ENCODE measurements around the gene DAG1.
A peak's percentile ranks its signal among the peaks of the same experiment; 100 is the strongest.

Gene DAG1

GRCh38 chr3:49518016-49518415 lies 47.9 kb downstream of the DAG1 start:
- no peak for DNase-seq (ENCODE audit: low read depth, low spot score)

DNA sequence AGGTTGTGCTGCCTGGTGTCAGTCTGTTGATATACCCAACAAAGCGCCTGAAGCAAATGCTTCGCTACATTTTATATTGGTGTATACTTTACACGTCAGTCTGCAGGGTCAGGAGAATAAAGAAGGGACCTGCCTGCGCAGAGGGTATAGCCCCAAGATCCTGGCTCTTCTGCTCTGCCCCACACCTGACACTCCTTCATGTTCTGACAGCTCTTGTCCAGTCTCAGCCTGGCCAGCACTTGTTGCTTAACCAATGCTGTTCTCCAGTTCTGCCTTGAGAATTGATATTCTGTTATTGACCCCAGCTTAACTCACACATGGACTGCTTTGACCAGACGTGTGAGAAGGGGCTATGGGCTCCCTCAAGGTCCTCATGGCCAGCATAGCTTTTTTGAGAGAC lies 48.4 kb downstream of the DAG1 start:
- DNase-seq (ENCODE audit: low read depth, low spot score) = no peak

DNA sequence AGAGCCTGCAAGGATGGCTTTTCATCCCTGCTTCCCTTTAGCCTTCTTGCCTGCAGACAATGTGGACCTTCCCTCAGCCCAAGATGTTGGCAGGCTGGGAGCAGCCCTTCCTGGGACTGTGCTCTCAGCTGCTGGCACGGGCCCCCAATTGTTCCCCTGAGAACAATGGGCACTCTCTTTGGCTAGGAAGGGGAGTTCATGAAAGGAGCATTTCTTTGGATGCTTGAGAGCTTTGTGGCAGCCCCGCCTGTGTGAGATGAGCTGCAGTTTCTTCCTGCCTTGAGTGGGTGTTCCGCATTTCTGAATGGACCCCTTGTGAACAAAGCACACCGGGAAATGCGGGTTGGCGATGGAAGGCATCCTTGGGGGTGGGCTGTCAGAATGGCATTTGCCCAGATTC lies 49.2 kb downstream of the DAG1 start:
- no peak for DNase-seq (ENCODE audit: low read depth, low spot score)

GRCh38 chr3:49519916-49520385 lies 49.9 kb downstream of the DAG1 start:
- DNase-seq (ENCODE audit: low read depth, low spot score) = no peak

GRCh38 chr3:49523756-49524747 lies 54.0 kb downstream of the DAG1 start:
- DNase-seq (ENCODE audit: low read depth, low spot score) = no peak

DNA sequence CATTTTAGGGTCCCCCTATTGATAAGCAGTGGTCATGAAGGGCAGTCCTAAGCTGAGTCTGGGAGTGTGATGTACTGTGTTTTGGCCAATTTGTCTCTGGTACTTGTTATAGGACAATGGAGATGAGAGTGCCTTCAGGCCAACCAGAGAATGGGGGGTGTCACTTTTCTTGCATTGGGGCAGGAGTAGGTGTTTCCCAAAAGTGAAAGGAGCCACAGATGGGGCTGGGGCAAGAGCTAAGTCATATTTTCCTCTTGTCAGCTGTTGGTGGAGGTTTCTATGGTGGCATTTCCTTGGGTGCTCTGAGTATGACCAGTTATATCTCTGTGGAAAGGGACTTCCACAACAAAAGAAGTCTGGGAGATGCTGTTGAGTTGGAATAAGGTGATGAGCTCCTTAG lies 59.5 kb downstream of the DAG1 start:
- DNase-seq (ENCODE audit: low read depth, low spot score) = no peak

GRCh38 chr3:49530231-49530630 lies 60.2 kb downstream of the DAG1 start:
- no peak for DNase-seq (ENCODE audit: low read depth, low spot score)

- no peak for DNase-seq (ENCODE audit: low read depth, low spot score)
Measured at GRCh38 chr3:49530701-49531100, 60.6 kb downstream of the DAG1 start.

- DNase-seq (ENCODE audit: low read depth, low spot score) = no peak
Measured at GRCh38 chr3:49531218-49531617, 61.2 kb downstream of the DAG1 start.

DNA sequence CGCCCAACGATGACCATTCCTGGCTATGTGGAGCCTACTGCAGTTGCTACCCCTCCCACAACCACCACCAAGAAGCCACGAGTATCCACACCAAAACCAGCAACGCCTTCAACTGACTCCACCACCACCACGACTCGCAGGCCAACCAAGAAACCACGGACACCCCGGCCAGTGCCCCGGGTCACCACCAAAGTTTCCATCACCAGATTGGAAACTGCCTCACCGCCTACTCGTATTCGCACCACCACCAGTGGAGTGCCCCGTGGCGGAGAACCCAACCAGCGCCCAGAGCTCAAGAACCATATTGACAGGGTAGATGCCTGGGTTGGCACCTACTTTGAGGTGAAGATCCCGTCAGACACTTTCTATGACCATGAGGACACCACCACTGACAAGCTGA lies 61.6 kb downstream of the DAG1 start:
- no peak for DNase-seq (ENCODE audit: low read depth, low spot score)

- DNase-seq (ENCODE audit: low read depth, low spot score) = no peak
Measured at GRCh38 chr3:49533031-49533430, 63.0 kb downstream of the DAG1 start.

- no peak for DNase-seq (ENCODE audit: low read depth, low spot score)
Measured at GRCh38 chr3:49533786-49534519, 63.9 kb downstream of the DAG1 start.

- peak; percentile 37 for DNase-seq (ENCODE audit: low read depth, low spot score)
Measured at GRCh38 chr3:49534581-49535441, 64.7 kb downstream of the DAG1 start.

DNA sequence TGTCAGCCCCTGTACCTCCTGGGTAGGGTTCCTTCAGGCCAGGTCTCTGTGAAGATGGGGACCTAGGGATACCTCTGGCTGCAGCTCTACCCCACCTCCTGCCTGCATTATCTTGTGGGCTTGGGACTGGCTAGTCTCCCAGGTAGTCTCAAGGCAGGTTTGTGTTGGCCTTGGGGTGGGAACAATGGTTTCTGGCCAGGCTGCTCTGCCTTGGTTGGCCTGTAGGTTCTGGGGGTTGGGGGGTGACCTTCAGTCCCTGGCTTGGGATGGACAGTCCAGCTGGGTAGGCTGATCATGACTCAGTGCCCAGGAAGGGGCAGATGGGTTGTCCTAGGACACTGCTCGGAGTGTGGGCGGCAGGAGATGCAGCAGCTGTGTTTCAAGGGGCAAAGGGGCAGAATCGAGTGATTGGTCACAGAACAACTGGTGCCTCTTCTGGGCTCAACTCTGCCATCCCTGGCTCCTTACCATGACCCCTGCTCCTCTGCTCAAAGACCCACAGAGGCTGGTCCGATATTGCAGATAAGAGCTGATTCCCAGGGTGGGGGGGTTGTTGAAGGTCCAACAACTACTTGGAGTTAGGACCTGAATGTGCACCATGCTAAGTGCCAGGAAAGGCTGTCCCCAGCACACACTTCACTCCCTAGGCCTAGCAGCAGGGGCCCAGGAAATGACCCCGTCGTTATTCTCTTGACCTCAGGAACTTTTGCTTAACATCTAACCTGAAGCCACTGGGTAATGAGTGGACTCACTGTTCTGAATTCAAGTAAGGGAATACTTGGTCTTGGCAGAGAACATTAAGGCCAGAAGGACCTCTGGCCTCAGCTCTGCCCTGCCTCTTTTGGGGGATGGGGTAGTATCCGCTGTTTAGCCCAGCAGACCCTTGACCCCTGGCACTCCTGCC lies 66.2 kb downstream of the DAG1 start:
- DNase-seq (ENCODE audit: low read depth, low spot score) = no peak

GRCh38 chr3:49536875-49537533 lies 66.9 kb downstream of the DAG1 start:
- DNase-seq (ENCODE audit: low read depth, low spot score) = peak; percentile 60

DNA sequence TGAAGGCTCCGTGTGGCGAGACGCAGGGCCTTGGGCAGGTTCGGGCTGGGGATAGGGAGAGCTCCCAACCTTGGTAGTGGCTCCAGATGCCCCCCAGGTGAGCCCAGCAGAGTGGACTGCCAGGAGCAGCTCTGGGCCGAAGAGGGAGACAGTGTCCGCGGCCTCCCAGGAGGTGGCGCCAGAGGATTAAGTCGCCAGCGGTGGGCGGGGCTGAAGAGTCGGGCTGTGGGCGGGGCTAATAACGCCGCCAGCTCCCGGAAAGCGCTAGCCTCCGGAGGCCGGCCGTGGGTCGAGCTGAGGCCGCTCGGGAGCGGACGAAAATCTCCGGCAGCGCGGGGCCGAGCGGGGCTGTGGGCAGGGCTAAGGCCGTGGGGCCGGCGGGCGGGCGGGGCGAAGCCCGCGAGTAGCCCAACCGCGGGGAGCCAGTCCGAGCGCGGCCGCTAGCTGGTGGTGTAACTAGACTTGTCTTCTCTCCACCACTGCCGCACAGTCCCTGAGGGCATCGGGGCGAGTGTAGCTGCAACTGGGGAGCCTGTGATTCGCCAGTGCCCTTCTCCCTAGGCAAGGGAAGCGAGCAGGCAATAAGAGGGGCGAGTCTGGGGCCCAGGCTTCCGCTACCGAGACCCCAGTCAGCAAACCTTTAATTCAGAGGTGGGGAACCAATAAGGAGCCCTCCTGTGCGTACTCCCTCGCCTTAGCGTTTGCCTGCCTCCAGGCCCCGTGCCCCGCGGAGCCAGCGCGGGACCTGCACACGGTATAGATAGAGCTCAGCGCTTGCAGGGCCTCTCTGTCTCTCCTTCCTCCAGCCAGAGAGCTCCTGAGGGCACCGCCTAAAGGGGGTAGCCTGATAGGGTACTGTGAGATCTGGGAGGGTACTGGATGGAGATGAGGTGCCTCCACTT lies 69.8 kb downstream of the DAG1 start:
- peak; percentile 96 for DNase-seq (ENCODE audit: low read depth, low spot score)

DNA sequence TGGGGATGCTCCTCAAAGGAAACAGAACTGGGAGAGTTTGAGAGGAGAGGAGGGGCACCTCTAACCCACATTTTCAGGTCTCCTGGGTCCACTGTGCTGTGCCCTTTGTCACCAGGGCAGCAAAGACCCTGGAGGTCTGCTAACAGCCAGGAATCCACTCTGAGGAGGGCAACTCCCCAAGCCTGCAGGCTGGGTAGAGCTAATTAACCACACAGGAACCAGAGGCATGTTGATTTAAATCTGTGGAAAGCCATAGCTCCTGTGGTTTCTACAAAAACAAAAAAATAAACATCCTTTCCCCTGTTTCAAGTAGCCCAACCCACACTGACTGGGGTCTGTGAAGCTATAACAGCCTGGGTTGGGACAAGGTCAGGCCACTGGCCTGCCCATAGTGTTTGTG lies 82.0 kb downstream of the DAG1 start:
- DNase-seq (ENCODE audit: low read depth, low spot score) = no peak

GRCh38 chr3:49553324-49553691 lies 83.2 kb downstream of the DAG1 start:
- no peak for DNase-seq (ENCODE audit: low read depth, low spot score)
